Astrocyte of the cerebellum (primary cell): Measurements from ENCODE around the gene KIF18A.

Source experiments
- DNase-seq: peaks from one replicate; pipeline ENCODE4 v3.0.0-alpha.2; 2011; ENCODE audit warnings: low read depth
- H3K4me3 ChIP-seq: 2 replicates; pipeline ENCODE4 v1.5.1; 2011; ENCODE audit warnings: mild to moderate bottlenecking, low read depth, low read length, moderate library complexity
- in situ Hi-C: cut with HindIII; loops from 2 replicates; pipeline ENCODE4 v1.10.0; 2017; ENCODE audit warnings: low sequenced_read_pairs
- TF ChIP-seq, protein P1 (sequence below): IDR thresholded peaks from 2 replicates; pipeline ENCODE4 v1.5.1; 2012; ENCODE audit warnings: low read length, low read depth, moderate library complexity, mild to moderate bottlenecking; ENCODE audit errors: missing control alignments

The KIF18A gene

DNA sequence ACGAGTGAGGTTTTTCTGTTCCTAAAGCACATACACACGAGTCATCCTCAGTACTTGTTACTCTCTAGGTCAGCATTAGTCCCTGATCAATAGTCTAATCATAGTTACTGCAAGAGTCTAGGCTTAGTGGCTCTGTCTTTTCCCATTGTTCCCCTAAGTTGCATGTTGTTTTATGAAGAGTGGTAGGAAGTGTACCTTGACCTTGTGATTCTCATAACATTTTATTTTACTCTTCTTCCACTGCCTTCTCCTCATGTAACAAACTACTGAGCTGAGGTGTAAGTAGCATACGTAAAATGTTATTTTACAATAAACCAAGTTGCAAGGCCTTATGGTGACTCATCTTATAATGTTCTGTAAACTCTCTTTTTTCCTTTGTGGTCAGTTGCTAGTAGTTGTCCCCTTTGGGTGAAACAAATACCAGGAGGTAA is 15.2 kb upstream of the KIF18A start:
- H3K4me3 ChIP-seq = no peak overlapping the region
- TF ChIP-seq, protein P1, sequence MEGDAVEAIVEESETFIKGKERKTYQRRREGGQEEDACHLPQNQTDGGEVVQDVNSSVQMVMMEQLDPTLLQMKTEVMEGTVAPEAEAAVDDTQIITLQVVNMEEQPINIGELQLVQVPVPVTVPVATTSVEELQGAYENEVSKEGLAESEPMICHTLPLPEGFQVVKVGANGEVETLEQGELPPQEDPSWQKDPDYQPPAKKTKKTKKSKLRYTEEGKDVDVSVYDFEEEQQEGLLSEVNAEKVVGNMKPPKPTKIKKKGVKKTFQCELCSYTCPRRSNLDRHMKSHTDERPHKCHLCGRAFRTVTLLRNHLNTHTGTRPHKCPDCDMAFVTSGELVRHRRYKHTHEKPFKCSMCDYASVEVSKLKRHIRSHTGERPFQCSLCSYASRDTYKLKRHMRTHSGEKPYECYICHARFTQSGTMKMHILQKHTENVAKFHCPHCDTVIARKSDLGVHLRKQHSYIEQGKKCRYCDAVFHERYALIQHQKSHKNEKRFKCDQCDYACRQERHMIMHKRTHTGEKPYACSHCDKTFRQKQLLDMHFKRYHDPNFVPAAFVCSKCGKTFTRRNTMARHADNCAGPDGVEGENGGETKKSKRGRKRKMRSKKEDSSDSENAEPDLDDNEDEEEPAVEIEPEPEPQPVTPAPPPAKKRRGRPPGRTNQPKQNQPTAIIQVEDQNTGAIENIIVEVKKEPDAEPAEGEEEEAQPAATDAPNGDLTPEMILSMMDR = no peak
- in situ Hi-C loops = no loop called here
- DNase-seq = no peak

DNA sequence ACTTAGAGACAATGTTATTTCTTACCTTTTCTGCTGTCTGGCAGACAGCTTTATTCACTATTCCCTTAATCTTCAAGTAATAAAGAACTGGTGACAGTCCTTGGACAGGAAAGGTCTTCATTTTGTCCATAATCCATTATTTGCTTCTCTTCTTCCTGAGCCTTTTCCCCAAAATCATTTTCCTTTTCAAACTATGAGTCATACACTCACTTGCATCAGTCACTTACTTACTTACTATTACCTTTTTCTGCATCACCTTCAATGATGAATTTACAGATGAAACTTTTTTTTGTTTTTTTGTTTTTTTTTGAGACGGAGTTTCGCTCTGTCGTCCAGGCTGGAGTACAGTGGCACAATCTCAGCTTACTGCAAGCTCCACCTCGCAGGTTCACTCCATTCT is 9.8 kb upstream of the KIF18A start:
- no peak for DNase-seq
- in situ Hi-C loops = no loop called here
- TF ChIP-seq, protein P1 = no peak
- no peak overlapping the region for H3K4me3 ChIP-seq

DNA sequence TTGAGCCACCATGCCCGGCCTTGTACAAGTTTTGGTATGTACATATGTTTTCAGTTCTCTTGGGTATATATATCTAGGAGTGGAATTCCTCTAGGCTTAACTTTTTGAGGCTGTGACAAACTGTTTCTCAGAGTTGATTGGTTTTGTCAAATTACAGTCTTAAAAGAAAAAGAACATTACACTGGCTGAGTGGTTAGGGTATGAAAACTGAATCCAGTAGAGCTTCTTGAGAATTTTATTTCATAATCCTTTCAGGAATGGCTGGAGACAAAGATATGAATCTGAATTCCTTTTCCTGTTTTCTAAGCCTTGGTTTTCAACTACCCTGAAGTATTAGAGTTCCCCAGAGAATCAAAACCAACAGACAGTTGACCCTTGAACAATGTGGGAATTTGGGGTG is 6.8 kb upstream of the KIF18A start:
- TF ChIP-seq, protein P1 = no peak
- in situ Hi-C loops = no loop called here
- no peak for DNase-seq
- H3K4me3 ChIP-seq = no peak overlapping the region

DNA sequence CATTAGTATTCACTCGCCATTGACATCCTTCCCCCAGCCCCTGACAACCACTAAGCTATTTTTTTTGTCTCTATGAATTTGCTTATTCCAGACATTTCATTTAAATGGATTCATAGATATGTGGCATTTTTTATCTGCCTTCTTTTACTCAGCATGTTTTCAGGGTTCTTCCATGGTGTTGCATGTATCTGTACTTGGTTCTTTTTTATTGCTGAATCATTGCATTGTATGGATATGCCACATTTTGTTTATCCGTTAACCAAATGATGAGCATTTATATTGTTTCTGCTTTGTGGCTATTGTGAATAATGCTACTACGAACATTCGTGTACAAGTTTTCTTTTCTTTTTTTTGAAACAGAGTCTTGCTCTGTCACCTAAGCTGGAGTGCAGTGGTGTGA is 6.2 kb upstream of the KIF18A start:
- in situ Hi-C loops = no loop called here
- TF ChIP-seq, protein P1 = no peak
- no peak for DNase-seq
- H3K4me3 ChIP-seq = no peak overlapping the region

DNA sequence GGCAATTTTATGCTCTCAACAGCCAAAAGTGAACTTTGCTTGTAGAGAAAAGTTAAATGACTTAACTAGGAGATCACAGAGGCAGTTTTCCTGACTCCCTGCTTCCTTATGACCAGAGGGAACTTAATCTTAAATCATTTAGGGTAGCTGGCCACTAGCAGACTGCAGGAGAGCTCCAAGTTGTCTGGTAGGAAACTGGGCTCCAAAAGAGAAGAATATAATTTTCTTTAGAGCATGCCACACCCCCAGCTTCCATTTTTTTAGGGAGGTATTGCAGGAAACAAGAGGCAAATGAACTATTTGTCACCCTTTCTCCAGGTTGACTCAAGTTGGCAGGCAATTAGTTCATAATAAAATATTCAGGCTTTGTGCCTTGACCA is 2.9 kb upstream of the KIF18A start:
- peak overlapping the region; percentile 76 for H3K4me3 ChIP-seq
- TF ChIP-seq, protein P1 = no peak
- DNase-seq = no peak
- in situ Hi-C loops = no loop called here

DNA sequence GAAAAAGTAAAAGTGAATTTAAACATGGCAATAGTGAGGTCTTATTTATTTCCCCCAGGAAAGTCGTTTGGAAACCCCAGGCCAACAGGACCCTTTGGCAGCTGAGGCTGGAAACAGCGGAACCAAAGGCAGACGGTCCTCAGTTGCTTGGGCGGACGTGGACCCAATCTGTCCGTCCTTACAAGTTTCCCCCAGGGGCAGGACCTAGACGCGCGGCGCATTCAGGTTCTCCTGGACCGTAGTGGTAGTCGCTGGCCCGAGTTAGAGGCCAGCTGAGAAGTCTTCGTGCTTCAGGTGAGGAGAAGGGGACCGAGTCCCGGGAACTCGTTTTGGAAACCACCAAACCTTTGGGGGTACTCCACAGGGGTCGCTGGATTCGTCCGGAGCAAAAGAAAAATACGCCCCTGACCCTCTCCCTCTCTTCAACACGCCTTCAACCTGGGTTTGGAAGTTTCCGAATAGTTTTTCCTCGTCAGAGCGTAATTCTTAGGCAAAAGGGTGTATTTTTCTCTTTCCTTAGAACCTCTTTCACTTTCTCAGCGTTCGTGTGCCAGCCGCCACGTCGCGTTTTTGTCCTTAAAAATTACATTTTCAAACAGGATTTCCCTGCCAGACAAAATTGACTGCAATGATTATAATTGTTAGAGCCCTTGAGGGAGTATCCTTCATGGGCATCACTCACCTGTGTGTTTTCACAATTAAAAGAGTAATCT is 2.3 kb upstream of the KIF18A start:
- in situ Hi-C loops = no loop called here
- peak overlapping the region; percentile 76 for H3K4me3 ChIP-seq
- TF ChIP-seq, protein P1 = no peak
- DNase-seq = peak; percentile 51
